ENCODE measurements around the gene RAB40A. TPM values are rescaled to one million over a fixed set of nuclear protein-coding genes. Genes with fewer than 3 reads are reported as not detected.
A peak's percentile ranks its signal among the peaks of the same experiment; 100 is the strongest.
"Not testable (repeated sequence)": the region's sequence is repeated elsewhere in the genome, so short reads cannot be mapped to it uniquely, and the experiment has no call there.

The RAB40A gene
- polyA plus RNA-seq, 1 donor from 2014 or later, result not detected

DNA sequence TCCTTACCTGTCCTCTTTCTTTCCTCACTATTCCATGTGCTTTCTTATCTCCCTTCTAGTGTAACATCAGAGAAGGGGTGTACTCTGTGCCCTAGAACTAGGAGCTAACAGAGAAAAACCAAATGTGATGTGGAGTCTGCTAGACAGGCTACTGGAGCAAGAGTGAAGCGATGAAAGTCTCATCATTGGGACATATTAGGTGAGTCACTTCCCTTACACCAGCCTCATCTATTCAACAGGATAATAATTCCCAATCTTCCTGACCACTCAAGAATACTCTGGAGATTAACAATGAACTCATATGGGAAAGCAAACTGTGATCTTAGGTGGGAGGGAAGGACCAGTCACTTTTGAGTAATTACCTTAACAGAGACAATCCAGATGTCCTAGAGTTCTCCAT is 58.1 kb downstream of the RAB40A start:
- H3K27ac Mint-ChIP-seq, result no peak overlapping the region
- no peaks in the 10 kb centered on the region for H3K36me3 Mint-ChIP-seq
- peaks cover 0 to 2% (median 0%) of the 10 kb centered on the region in 3 donors for H3K4me1 Mint-ChIP-seq
- H3K9me3 Mint-ChIP-seq, result peaks cover 0 to 2% (median 1%) of the 10 kb centered on the region in 3 donors
- H3K4me3 Mint-ChIP-seq, result peak overlapping the region in 1 of 4 donors; percentile 65
- peaks cover 11% of the 10 kb centered on the region for H3K27me3 Mint-ChIP-seq

DNA sequence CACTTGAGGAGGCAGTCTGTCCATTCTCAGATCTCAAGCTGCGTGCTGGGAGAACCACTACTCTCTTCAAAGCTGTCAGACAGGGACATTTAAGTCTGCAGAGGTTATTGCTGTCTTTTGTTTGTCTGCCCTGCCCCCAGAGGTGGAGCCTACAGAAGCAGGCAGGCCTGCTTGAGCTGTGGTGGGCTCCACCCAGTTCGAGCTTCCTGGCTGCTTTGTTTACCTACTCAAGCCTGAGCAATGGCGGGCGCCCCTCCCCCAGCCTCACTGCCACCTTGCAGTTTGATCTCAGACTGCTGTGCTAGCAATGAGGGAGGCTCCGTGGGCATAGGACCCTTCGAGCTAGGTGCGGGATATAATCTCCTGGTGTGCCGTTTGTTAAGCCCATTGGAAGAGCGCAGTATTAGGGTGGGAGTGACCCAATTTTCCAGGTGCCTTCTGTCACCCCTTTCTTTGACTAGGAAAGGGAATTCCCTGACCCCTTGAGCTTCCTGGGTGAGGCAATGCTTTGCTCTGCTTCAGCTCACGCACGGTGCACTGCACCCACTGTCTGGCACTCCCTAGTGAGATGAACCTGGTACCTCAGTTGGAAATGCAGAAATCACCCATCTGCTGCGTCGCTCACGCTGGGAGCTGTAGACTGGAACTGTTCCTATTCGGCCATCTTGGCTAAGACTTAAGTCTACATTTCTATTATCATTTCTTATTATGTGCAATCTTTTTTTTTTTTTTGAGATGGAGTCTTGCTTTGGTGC is 59.1 kb downstream of the RAB40A start:
- Mint-ChIP-seq H3K4me3 (peak overlapping the region in 2 of 4 donors; percentile 67 to 76), H3K27me3 (peaks cover 11% of the 10 kb centered on the region)
- not testable (repeated sequence) for H3K27ac Mint-ChIP-seq, H3K36me3 Mint-ChIP-seq, H3K9me3 Mint-ChIP-seq, H3K4me1 Mint-ChIP-seq

DNA sequence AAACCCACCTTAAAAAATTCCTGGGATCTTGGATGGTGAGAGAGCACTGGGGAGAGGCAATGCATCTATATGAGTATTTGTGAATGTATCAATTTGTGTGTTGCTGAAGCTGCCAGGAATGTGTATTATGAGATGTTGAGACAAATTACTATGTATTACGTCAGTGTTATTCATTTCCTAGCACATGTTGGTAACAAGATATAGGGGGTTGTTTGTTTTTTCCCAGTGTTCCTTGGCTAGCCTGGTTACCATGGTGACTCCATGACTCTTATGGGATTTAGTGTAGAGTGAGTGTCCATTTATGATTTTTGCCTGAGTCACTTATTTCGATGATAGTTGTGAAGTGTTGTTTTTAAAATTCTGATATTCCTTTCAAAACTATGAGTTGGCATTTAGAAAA is 65.6 kb downstream of the RAB40A start:
- no peaks in the 10 kb centered on the region for H3K4me1 Mint-ChIP-seq
- peaks cover 0 to 3% (median 2%) of the 10 kb centered on the region in 3 donors for H3K9me3 Mint-ChIP-seq
- H3K4me3 Mint-ChIP-seq, result no peak overlapping the region
- H3K36me3 Mint-ChIP-seq, result no peaks in the 10 kb centered on the region
- no peaks in the 10 kb centered on the region for H3K27me3 Mint-ChIP-seq
- H3K27ac Mint-ChIP-seq, result no peak overlapping the region

Other genes starting within 250 kb of the RAB40A start
- gene TCEAL5, start 242.7 kb downstream of the RAB40A start, polyA plus RNA-seq, result not detected
- 58.7 TPM for gene BEX2, start 208.5 kb downstream of the RAB40A start, polyA plus RNA-seq
- gene TCEAL7, start 189.2 kb downstream of the RAB40A start, polyA plus RNA-seq, result not detected
- 1.3 TPM for gene TCEAL9, start 163.0 kb downstream of the RAB40A start, polyA plus RNA-seq
- 7.0 TPM for gene BEX3, start 143.0 kb downstream of the RAB40A start, polyA plus RNA-seq
- gene TCEAL4, start 66.0 kb upstream of the RAB40A start, polyA plus RNA-seq, result 26.0 TPM
- 8.7 TPM for gene TCEAL3, start 88.5 kb upstream of the RAB40A start, polyA plus RNA-seq
- 22.3 TPM for gene TCEAL1, start 109.5 kb upstream of the RAB40A start, polyA plus RNA-seq
- gene MORF4L2, start 167.2 kb upstream of the RAB40A start, polyA plus RNA-seq, result 60.3 TPM
- gene TMEM31, start 191.4 kb upstream of the RAB40A start, polyA plus RNA-seq, result not detected